ENCODE data around the gene PIP4K2B. TPM values are rescaled to one million over a fixed set of nuclear protein-coding genes. Genes with fewer than 3 reads are reported as not detected.

The PIP4K2B gene
- total and polyA plus RNA-seq, 2 donors (not counting 1 experiment from before 2014, with no cell fraction given): 24.0 to 42.9 TPM

- intact Hi-C loops (cut with micrococcal nuclease): no loop called here
- ATAC-seq (ENCODE audit: low read depth) (no peak), DNase-seq (no peak)
- H3K9me3 Mint-ChIP-seq (ENCODE audit: insufficient read depth): no peaks in the 10 kb centered on the region
- H3K4me3 Mint-ChIP-seq: no peak overlapping the region
- peaks cover 45% of the 10 kb centered on the region for H3K79me2 ChIP-seq (ENCODE audit: control insufficient read depth, insufficient read depth, low read length)
- H3K4me1 Mint-ChIP-seq: no peaks in the 10 kb centered on the region
- H4K20me1 ChIP-seq (ENCODE audit: control insufficient read depth, insufficient read depth, low read length, poor library complexity, severe bottlenecking): peaks cover 26% of the 10 kb centered on the region
- no peak overlapping the region for H3K9ac ChIP-seq (ENCODE audit: low read length)
- H2AFZ ChIP-seq (ENCODE audit: insufficient read depth, low read depth, low read length, poor library complexity, severe bottlenecking): no peak overlapping the region
- no peaks in the 10 kb centered on the region for H3K9me3 ChIP-seq (ENCODE audit: control extremely low read depth in 1 of 3, control insufficient read depth in 2 of 3, insufficient read depth in 1 of 3, low read length in 2 of 3)
- H3K4me1 ChIP-seq (ENCODE audit: control insufficient read depth in 2 of 2, insufficient read depth in 2 of 2, low read length in 2 of 2): no peaks in the 10 kb centered on the region
- H3K4me3 ChIP-seq (ENCODE audit: control extremely low read depth in 1 of 5, extremely low read depth in 1 of 5, insufficient read depth in 1 of 5, low read depth in 2 of 5, low read length in 4 of 5): no peak overlapping the region
- H3K27ac Mint-ChIP-seq: no peak overlapping the region
- no peaks in the 10 kb centered on the region for H3K27me3 ChIP-seq (replicated peaks in 1 of 4; ENCODE audit: control extremely low read depth in 1 of 4, control insufficient read depth in 3 of 4, insufficient read depth in 4 of 4, low read length in 3 of 4)
- WGBS (ENCODE audit: insufficient coverage): 94% methylated on average over 6 of the region's 6 CpGs
- ChIA-PET CTCF (interaction anchor here (1.5 kb wide), 1 partner anchor 12 kb away, joined by 4 read pairs; no protein-coding TSS in a partner anchor), POLR2A (no interaction called here)
- H3K27ac ChIP-seq (ENCODE audit: low read length in 2 of 2): no peak overlapping the region
- peaks cover 16 to 49% of the 10 kb centered on the region in 2 experiments for H3K36me3 ChIP-seq (replicated peaks in 1 of 2; ENCODE audit: control extremely low read depth in 1 of 2, control insufficient read depth in 1 of 2, extremely low read depth in 1 of 2, insufficient read depth in 2 of 2, low read length in 1 of 2)
- H3K4me2 ChIP-seq (replicated peaks; ENCODE audit: low read depth, low read length, poor library complexity, severe bottlenecking): no peak overlapping the region
- no peaks in the 10 kb centered on the region for H3K27me3 Mint-ChIP-seq
- no peak for TF ChIP-seq EZH2 (IDR thresholded peaks at IDR 0.05; ENCODE audit: borderline replicate concordance, insufficient read depth, low read depth, low read length, poor library complexity, severe bottlenecking)
- TF ChIP-seq CTCF (IDR thresholded peaks at IDR 0.05): no peak
Observed at GRCh38 chr17:38786372-38786771, 13.0 kb downstream of the PIP4K2B start.

GRCh38 chr17:38783227-38783626 is 16.1 kb downstream of the PIP4K2B start:
- WGBS (ENCODE audit: insufficient coverage): 100% methylated on average over 2 of the region's 3 CpGs
- Histone ChIP-seq H3K9ac (ENCODE audit: low read length) (no peak overlapping the region), H3K79me2 (ENCODE audit: control insufficient read depth, insufficient read depth, low read length) (peaks cover 15% of the 10 kb centered on the region), H3K4me1 (ENCODE audit: control insufficient read depth in 2 of 2, insufficient read depth in 2 of 2, low read length in 2 of 2) (no peaks in the 10 kb centered on the region), H3K4me3 (ENCODE audit: control extremely low read depth in 1 of 5, extremely low read depth in 1 of 5, insufficient read depth in 1 of 5, low read depth in 2 of 5, low read length in 4 of 5) (no peak overlapping the region), H4K20me1 (ENCODE audit: control insufficient read depth, insufficient read depth, low read length, poor library complexity, severe bottlenecking) (peaks cover 11% of the 10 kb centered on the region), H3K36me3 (replicated peaks in 1 of 2; ENCODE audit: control extremely low read depth in 1 of 2, control insufficient read depth in 1 of 2, extremely low read depth in 1 of 2, insufficient read depth in 2 of 2, low read length in 1 of 2) (peaks cover 17 to 77% of the 10 kb centered on the region in 2 experiments), H3K27me3 (replicated peaks in 1 of 4; ENCODE audit: control extremely low read depth in 1 of 4, control insufficient read depth in 3 of 4, insufficient read depth in 4 of 4, low read length in 3 of 4) (no peaks in the 10 kb centered on the region), H3K27ac (ENCODE audit: low read length in 2 of 2) (no peak overlapping the region), H2AFZ (ENCODE audit: insufficient read depth, low read depth, low read length, poor library complexity, severe bottlenecking) (no peak overlapping the region), H3K9me3 (ENCODE audit: control extremely low read depth in 1 of 3, control insufficient read depth in 2 of 3, insufficient read depth in 1 of 3, low read length in 2 of 3) (no peaks in the 10 kb centered on the region), H3K4me2 (replicated peaks; ENCODE audit: low read depth, low read length, poor library complexity, severe bottlenecking) (no peak overlapping the region)
- DNase-seq: no peak
- no peaks in the 10 kb centered on the region for H3K4me1 Mint-ChIP-seq
- no peak overlapping the region for H3K27ac Mint-ChIP-seq
- ChIA-PET POLR2A (interaction anchor here (0.6 kb wide), 1 partner anchor 199 kb away, joined by 3 read pairs; no protein-coding TSS in a partner anchor), CTCF (no interaction called here)
- H3K4me3 Mint-ChIP-seq: no peak overlapping the region
- TF ChIP-seq CTCF (IDR thresholded peaks at IDR 0.05): no peak
- TF ChIP-seq EZH2 (IDR thresholded peaks at IDR 0.05; ENCODE audit: borderline replicate concordance, insufficient read depth, low read depth, low read length, poor library complexity, severe bottlenecking): no peak
- intact Hi-C loops (cut with micrococcal nuclease): no loop called here
- no peaks in the 10 kb centered on the region for H3K9me3 Mint-ChIP-seq (ENCODE audit: insufficient read depth)
- no peaks in the 10 kb centered on the region for H3K27me3 Mint-ChIP-seq
- no peak for ATAC-seq (ENCODE audit: low read depth)

Data from B cell (primary cell).